Spleen (tissue), 7 donors: ENCODE results near the gene ENTPD2.

Experiments
- POLR2A ChIP-seq, 3 donors: fragments of 450-650 bp; IDR thresholded peaks; one replicate each; pipeline ENCODE4 v1.5.1; 2017; ENCODE audit warnings: antibody characterized with exemption in 3 of 3, mild to moderate bottlenecking in 1 of 3
- TF ChIP-seq, protein P1 (sequence below), 11 experiments: fragments of 200-600 bp in 7 of 11; fragments of 450-650 bp in 4 of 11; sonication (generic) in 4 of 11; IDR thresholded peaks in 8 of 11; conservative IDR thresholded peaks in 3 of 11; 1 replicate in 7 of 11; 2 replicates in 4 of 11; pipeline versions ENCODE4 v1.4.0 to v1.8.0; 2016 to 2021; ENCODE audit warnings: antibody characterized with exemption in 11 of 11, inconsistent platforms in 4 of 11, mild to moderate bottlenecking in 1 of 11
- donor health status: DM: no; HTN: no; CAD: no; lungs with moderate emphysema.
- donor health status: DM: no; HTN: no; CAD: no.
- donor health status: DM: no; HTN: no; CAD: no.

DNA sequence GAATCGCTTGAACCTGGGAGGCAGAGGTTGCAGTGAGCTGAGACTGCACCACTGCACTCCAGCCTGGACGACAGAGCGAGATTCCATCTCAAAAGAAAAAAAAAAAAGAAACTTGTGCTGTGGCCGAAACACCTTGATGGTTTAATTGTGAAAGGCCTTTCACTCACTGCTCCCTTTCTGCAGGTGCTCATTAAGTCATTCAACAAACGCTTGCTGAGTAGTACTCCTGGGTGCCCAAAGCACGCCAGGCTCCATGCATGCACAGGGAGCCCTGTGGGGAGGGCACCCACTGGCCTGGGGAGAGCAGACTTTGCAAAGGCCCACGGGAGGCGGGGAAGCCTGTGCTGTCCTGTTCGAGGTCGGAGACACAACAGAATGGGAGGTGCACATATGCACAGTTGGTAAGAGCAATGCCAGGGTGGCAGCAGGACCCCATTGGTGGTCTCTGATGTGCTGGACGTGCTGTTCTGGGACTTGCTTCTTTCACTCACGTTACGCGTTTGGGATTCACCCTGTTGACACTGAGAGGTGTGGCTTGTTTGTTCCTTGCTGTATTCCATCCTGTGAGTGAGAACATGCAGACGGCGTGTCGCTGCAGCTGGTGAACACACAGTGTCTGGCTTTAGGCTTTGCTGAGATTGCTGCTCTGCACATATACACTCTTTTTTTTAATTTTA, 3.0 kb upstream of the ENTPD2 start:
- TF ChIP-seq, protein P1, sequence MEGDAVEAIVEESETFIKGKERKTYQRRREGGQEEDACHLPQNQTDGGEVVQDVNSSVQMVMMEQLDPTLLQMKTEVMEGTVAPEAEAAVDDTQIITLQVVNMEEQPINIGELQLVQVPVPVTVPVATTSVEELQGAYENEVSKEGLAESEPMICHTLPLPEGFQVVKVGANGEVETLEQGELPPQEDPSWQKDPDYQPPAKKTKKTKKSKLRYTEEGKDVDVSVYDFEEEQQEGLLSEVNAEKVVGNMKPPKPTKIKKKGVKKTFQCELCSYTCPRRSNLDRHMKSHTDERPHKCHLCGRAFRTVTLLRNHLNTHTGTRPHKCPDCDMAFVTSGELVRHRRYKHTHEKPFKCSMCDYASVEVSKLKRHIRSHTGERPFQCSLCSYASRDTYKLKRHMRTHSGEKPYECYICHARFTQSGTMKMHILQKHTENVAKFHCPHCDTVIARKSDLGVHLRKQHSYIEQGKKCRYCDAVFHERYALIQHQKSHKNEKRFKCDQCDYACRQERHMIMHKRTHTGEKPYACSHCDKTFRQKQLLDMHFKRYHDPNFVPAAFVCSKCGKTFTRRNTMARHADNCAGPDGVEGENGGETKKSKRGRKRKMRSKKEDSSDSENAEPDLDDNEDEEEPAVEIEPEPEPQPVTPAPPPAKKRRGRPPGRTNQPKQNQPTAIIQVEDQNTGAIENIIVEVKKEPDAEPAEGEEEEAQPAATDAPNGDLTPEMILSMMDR (IDR thresholded peaks at IDR 0.05 in 8 of 11, conservative IDR thresholded peaks at IDR 0.05 in 3 of 11): no peak
- no peak for TF ChIP-seq POLR2A (IDR thresholded peaks at IDR 0.05)
